ENCODE results near the gene ELAVL1.

- TF ChIP-seq NFRKB (IDR thresholded peaks at IDR 0.05) = no peak
- no peak for TF ChIP-seq BHLHE40 (IDR thresholded peaks at IDR 0.05; ENCODE audit: borderline replicate concordance)
- TF ChIP-seq SP1 (IDR thresholded peaks at IDR 0.05) = no peak
- TF ChIP-seq HDGF (IDR thresholded peaks at IDR 0.05; ENCODE audit: borderline replicate concordance) = no peak
- TF ChIP-seq SUZ12 (IDR thresholded peaks at IDR 0.05) = no peak
- no peak for TF ChIP-seq ELF4 (IDR thresholded peaks at IDR 0.05)
- TF ChIP-seq CTBP1 (IDR thresholded peaks at IDR 0.05; ENCODE audit: borderline replicate concordance) = no peak
Observed at GRCh38 chr19:7908742-7909461, 96.5 kb downstream of the ELAVL1 start.

Measured in HEK293T (cell line).